Fibroblast of the aortic adventitia (primary cell): ENCODE measurements around the gene ST3GAL2. TPM values are rescaled to one million over a fixed set of nuclear protein-coding genes. Genes with fewer than 3 reads are reported as not detected.
"Not testable (repeated sequence)": the region's sequence is repeated elsewhere in the genome, so short reads cannot be mapped to it uniquely, and the experiment has no call there.

Experiments used
- DNase-seq: peaks from one replicate; pipeline ENCODE4 v3.0.0-alpha.2; 2010; ENCODE audit warnings: low read depth
- H3K4me3 ChIP-seq: 2 replicates; pipeline ENCODE4 v1.5.1; 2011; ENCODE audit warnings: low read depth, mild to moderate bottlenecking, control low read depth, low read length, moderate library complexity
- total RNA-seq: library from RNA; depleted of rRNA; stranded (reverse); fragments of >200 nt; gene quantifications from 2 replicates; pipeline ENCODE4 v1.2.3, GENCODE V29; 2012; ENCODE audit warnings: low replicate concordance
- TF ChIP-seq, protein P1 (sequence below): IDR thresholded peaks from 2 replicates; pipeline ENCODE4 v1.5.1; 2011; ENCODE audit warnings: mild to moderate bottlenecking, low read length, control low read depth, inconsistent platforms; ENCODE audit not compliant: insufficient read depth

Gene ST3GAL2
- total RNA-seq, 1 donor, result 16.7 TPM

DNA sequence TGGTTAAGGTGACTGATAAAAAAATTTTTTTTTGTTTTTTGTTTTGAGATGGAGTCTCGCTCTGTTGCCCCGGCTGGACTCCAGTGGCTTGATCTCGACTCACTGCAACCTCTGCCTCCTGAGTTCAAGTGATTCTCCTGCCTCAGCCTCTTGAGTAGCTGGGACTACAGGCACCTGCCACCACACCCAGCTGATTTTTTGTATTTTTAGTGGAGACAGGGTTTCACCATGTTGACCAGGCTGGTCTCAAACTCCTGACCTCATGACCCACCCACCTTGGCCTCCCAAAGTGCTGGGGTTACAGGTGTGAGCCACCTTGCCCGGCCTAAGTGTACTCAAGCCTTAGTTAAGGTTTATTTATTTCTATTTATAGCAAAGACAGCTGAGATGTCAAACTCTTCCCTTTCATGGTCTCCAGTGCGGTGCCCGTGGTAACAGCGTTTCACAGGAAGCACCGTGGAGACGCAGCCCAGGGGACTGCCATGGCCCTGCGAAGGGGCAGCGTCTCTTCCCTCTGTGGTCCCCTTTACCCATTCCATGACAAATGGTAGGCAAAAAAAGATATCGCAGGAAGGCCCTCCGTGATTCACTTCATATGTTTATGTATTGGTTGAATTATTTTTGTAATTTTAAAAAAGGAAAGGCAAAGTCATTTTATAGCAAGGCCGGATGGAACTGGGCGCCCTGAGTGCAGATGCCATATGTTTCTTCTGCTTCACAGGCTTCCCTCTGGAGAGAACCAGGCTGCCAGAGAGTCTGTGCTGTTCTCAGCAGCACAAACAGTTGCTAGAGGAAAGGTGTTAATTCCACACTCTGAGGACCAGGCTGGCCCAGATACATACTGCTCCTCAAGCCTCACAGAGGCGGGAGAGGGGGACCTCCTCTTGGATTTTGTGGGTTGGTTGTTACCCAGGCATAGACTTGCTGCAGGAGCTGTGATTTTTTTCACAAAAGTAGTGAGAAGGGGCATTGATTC, 63.0 kb downstream of the ST3GAL2 start:
- DNase-seq, result no peak
- H3K4me3 ChIP-seq, result no peak overlapping the region
- TF ChIP-seq, protein P1, sequence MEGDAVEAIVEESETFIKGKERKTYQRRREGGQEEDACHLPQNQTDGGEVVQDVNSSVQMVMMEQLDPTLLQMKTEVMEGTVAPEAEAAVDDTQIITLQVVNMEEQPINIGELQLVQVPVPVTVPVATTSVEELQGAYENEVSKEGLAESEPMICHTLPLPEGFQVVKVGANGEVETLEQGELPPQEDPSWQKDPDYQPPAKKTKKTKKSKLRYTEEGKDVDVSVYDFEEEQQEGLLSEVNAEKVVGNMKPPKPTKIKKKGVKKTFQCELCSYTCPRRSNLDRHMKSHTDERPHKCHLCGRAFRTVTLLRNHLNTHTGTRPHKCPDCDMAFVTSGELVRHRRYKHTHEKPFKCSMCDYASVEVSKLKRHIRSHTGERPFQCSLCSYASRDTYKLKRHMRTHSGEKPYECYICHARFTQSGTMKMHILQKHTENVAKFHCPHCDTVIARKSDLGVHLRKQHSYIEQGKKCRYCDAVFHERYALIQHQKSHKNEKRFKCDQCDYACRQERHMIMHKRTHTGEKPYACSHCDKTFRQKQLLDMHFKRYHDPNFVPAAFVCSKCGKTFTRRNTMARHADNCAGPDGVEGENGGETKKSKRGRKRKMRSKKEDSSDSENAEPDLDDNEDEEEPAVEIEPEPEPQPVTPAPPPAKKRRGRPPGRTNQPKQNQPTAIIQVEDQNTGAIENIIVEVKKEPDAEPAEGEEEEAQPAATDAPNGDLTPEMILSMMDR, result no peak

DNA sequence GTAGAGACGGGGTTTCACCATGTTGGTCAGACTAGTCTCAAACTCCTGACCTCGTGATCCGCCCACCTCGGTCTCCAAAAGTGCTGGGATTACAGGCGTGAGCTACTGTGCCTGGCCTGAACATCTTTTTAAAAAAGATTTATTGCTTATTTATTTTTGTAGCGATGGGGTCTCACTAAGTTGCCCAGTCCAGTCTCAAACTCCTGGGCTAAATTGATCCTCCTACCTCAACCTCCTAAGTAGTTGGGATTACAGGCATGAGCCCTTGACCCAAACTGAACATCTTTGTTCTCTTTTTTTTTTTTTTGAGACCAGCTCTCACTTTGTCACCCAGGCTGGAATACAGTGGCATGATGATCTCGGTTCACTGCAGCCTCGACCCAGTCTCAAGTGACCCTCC, 64.7 kb downstream of the ST3GAL2 start:
- no peak for DNase-seq
- TF ChIP-seq, protein P1, result no peak
- no peak overlapping the region for H3K4me3 ChIP-seq

DNA sequence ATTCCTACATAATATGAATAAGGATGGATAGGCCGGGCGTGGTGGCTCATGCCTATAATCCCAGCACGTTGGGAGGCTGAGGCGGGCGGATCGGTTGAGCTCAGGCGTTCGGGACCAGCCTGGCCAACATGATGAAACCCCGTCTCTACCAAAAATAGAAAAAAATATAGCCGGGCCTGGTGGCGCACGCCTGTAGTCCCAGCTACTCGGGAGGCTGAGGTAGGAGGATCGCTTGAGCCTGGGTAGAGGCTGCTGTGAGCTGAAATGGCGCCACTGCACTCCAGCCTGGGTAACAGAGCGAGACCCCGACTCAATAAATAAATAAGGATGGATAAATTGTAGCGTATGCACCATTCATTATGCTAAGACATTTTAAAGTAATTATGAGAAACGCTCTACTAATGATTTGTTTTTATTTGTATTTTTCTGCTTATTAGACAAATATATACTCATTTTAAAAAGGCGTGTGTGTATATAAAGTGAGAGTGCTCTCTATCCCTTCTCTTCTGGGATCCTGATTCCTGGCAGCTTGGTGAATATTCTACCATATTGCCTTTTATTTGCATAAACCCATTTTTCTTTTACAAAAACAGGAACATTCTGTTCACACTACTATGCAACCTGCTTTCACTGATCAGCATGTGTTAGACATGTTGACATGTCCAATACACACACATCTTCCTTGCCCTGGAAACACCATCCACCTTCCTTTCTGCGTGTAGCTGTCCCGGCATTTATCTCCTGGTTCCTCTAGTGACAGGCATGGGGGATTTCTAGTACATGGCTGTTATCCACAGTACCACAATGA, 65.8 kb downstream of the ST3GAL2 start:
- DNase-seq, result no peak
- TF ChIP-seq, protein P1, result no peak
- no peak overlapping the region for H3K4me3 ChIP-seq

DNA sequence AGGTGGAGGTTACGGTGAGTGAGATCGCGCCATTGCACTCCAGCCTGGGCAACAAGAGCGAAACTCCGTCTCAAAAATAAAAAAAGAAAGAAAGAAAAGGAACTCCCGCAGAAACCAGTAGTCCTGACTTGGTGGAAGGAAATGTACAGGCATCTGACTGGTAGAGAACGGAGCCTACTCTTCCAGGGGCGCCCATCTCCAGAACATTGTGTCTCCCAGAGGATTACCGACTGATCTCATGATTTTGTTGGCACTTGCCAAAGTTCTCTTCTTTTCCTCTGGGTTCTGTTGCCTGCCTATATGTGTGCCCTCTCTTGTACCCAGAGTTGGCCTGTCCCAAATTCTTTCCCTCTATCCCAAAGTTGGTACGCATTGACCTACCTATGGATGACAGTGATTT, 68.0 kb downstream of the ST3GAL2 start:
- no peak for DNase-seq
- TF ChIP-seq, protein P1, result no peak

DNA sequence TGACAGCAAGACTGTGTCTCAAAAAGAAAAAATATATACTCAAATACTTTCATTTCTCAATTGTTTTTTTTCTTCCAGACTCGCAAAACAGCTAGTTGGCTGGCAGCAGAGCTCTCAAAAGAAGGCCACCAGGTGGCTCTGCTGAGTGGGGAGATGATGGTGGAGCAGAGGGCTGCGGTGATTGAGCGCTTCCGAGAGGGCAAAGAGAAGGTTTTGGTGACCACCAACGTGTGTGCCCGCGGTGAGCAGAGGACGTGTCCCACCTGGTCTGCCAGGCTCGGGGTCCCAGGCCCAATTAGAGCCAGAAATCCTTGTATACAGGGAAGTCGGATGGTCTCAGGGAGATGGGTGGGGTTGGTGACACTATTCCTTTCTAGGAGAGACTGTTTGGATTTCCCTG, 68.8 kb downstream of the ST3GAL2 start:
- DNase-seq, result peak; percentile 49
- TF ChIP-seq, protein P1, result peak; percentile 65
- not testable (repeated sequence) for H3K4me3 ChIP-seq

More for the DNA sequence above, 68.0 kb downstream of the ST3GAL2 start:
- no peak overlapping the region for H3K4me3 ChIP-seq

DNA sequence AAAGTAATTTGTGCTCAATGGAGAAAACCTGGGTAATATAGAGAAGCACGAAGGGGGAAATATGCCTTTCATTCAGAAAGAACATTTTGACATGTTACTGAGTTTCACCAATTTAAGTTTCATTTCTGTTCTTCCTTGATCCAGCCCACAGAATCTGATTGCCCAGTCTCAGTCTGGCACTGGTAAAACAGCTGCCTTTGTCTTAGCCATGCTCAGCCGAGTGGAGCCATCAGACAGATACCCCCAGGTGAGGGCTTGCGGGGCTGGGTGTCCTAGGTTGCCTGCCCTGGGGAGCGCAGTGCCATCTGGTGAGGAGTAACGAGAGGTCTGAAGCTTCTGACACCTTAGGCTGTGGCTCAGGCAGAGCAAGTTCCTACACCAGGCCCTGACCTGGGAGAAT, 74.5 kb downstream of the ST3GAL2 start:
- TF ChIP-seq, protein P1, result no peak
- no peak for DNase-seq
- no peak overlapping the region for H3K4me3 ChIP-seq
